Cardiac fibroblast (primary cell): Measurements from ENCODE around the gene ACSL6.

Source experiments
- DNase-seq, 2 donors: peaks; one replicate each; pipeline versions ENCODE4 v3.0.0 to v3.0.0-alpha.2; 2010; ENCODE audit warnings: low read depth in 2 of 2
- H3K4me3 ChIP-seq, 2 donors: replicated peaks in 1 of 2; 1 replicate in 1 of 2; 2 replicates in 1 of 2; pipeline ENCODE4 v1.5.1; 2011; ENCODE audit warnings: low read depth in 2 of 2, low read length in 2 of 2, mild to moderate bottlenecking in 2 of 2, moderate library complexity in 1 of 2
- TF ChIP-seq, protein P1 (sequence below): IDR thresholded peaks from one replicate; pipeline ENCODE4 v1.5.1; 2011; ENCODE audit warnings: low read depth, mild to moderate bottlenecking, low read length, inconsistent platforms

ACSL6 gene

DNA sequence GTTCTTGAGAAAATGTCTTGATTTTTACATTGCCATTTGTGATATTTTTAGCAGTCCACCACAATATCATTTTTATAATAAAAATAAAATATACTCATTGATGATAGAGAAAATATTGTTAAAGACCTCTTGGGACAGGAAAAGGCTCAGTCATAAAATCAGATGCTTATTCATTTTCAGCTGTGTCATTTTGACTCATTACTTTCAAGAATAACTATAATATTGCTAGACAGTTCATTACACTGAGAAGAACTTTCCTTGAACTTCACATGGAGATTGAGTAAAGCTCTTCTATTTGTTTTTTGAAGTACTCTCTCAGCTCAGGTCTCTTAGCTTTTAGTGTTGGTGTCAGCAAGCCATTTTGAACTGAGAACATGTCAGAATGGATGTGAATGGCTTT is 57.5 kb downstream of the ACSL6 start:
- H3K4me3 ChIP-seq: no peak overlapping the region
- TF ChIP-seq, protein P1, sequence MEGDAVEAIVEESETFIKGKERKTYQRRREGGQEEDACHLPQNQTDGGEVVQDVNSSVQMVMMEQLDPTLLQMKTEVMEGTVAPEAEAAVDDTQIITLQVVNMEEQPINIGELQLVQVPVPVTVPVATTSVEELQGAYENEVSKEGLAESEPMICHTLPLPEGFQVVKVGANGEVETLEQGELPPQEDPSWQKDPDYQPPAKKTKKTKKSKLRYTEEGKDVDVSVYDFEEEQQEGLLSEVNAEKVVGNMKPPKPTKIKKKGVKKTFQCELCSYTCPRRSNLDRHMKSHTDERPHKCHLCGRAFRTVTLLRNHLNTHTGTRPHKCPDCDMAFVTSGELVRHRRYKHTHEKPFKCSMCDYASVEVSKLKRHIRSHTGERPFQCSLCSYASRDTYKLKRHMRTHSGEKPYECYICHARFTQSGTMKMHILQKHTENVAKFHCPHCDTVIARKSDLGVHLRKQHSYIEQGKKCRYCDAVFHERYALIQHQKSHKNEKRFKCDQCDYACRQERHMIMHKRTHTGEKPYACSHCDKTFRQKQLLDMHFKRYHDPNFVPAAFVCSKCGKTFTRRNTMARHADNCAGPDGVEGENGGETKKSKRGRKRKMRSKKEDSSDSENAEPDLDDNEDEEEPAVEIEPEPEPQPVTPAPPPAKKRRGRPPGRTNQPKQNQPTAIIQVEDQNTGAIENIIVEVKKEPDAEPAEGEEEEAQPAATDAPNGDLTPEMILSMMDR: no peak
- DNase-seq: no peak

DNA sequence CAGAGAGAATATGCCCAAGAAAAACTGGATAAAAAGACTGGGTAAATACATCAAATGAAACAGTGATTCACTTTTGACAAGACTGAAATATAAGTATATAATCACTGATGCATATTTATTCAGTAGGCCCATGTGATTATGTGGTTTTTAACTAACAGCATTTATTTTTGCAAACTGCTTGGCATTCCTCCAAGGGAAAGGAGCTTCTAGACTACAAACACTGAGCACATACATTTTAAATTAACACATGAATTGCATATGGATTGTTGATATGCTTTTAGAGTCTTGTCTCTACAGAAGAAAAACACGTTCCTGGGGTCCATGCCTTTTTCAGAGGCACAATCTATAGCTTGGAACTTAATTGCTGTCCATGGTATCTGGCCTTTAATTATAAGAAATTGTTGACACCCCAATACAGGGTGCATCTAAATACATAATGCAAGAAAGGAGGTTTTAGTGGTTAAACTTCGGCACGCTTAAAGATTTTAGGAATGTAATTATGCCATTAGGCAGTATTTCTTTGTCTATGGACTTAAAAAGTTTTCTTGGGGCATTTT is 59.1 kb downstream of the ACSL6 start:
- TF ChIP-seq, protein P1: no peak
- H3K4me3 ChIP-seq: no peak overlapping the region
- DNase-seq: peak in 1 of 2 donors; percentile 8

DNA sequence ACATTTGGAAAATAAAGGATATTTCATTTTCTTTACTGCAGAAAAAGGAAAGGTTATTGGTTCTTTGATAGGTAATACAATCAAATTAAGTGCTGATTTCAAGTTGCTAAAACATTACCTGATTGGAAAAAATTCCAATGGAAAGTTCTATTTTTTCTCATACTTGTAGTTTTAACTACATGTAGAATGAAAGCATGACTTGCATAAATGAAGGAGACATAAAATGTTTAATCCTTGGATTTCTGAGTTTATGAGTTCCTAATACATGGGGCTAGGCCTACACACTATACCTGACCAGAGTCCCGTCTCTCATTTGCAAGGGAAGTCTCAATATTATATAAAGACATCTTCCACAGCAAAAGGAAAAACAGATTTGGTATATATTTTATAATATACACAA is 60.8 kb downstream of the ACSL6 start:
- TF ChIP-seq, protein P1: no peak
- no peak for DNase-seq
- no peak overlapping the region for H3K4me3 ChIP-seq

DNA sequence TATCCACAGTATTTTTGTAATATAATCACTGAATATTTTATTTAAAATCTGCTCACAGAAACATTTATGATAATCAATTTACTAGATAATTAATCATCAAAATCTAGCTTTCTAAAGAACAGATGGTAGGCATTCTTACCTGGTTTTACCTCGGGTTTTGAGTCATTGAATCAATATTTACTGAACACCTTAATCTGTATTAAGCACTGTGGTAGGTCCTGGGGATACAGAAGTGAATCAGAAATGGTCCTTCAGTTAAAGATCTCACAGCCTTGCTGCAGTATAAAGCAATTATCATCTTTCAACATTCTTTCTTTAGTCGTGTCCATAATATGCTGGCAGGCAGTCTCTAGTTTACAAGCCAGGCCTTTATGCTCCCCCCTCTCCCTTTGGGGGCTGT is 64.0 kb downstream of the ACSL6 start:
- TF ChIP-seq, protein P1: no peak
- H3K4me3 ChIP-seq: no peak overlapping the region
- no peak for DNase-seq

DNA sequence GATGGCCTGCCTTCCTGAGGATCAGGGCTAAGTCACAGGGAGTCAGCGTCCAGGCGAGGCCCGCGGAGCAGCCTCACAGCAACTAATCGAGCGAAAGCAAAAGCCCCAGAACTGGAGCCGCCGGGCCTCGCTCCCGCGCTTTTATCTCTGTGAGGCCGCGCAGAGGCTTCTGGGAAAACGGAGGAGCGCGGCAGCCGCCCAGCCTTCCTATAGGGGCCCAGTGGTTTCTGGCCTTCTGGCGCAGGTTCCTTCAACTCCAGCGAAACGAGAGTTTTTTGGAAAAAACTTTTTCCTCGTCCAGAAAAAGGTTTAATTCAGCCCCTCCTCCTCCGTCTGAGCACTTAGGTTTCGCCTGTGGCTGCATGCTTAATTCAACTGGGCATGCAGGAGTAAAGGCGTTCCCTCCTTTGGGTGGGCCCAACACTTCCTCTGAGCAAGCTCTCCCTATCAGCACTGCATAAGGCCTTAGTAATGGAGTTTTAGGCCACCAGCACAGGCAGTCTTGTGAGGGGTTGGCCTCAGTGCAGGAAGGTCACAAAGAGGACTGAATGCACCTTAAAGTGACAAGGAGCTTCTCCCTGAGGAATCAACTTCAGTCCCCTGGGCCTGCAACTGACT is 65.8 kb downstream of the ACSL6 start, which contains the start of gene MEIKIN:
MEIKIN (minus strand) TSS at position 113 of the 618 bp plus-strand sequence. CDS start 158 bp downstream, outside the sequence.
- TF ChIP-seq, protein P1: no peak
- H3K4me3 ChIP-seq: no peak within 1 kb of the TSS
- no peak for DNase-seq

DNA sequence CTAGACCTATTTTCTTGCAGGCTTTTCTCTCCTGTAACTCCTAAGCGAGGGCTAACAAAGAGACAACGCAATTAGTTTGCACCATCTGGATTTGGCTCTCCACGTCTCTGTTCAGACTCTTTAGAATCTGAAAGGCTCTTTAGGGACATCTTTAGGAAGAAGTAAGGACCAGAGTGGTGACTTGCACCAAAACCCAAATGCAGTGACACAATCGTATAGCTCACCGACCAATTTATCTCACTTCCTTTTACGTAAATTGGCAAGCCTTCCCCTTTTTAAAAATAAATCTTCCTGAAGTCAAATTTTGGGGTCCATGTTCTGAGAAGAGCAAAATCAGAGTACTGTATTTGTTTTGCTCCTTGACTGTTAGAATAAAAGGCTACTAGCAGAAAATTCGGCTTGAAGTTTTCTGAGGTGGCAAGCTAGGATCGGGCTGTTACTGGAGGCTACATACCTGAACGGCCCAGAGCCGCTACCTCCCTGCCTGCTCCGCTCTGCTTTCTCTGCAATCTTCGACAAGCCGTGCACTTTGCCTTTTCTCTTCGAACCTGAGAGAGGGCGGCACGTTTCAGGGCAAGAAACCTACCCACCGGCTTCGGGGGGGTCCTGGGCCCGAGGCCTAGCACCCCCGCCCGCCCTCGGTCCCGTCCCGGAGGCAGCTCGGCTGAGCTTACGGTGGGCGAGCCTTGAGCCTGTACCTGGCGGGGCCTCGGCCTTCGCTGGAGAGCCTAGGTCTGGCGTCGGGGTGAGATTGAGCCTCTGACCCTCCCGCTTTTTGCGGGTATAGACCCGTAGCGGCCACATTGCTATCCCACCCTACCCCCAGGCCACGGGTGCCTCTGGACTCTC is 66.5 kb downstream of the ACSL6 start:
- DNase-seq: no peak
- H3K4me3 ChIP-seq: no peak overlapping the region
- TF ChIP-seq, protein P1: no peak
